Mucosa of stomach (tissue), 1 donor: ENCODE results near the gene TTLL11.

Experiments used
- H3K27me3 ChIP-seq: one replicate; pipeline ENCODE4 v1.7.0; 2013; ENCODE audit warnings: mild to moderate bottlenecking, low read length; ENCODE audit not compliant: control insufficient read depth, insufficient read depth
- H3K36me3 ChIP-seq: one replicate; pipeline ENCODE4 v1.7.0; 2013; ENCODE audit warnings: low read length; ENCODE audit not compliant: control insufficient read depth, insufficient read depth
- H3K4me1 ChIP-seq: one replicate; pipeline ENCODE4 v1.7.0; 2013; ENCODE audit warnings: mild to moderate bottlenecking, low read length; ENCODE audit not compliant: control insufficient read depth, insufficient read depth
- H3K4me3 ChIP-seq: one replicate; pipeline ENCODE4 v1.7.0; 2013; ENCODE audit warnings: low read length
- H3K9ac ChIP-seq: one replicate; pipeline ENCODE4 v1.7.0; 2013; ENCODE audit warnings: mild to moderate bottlenecking, low read length, moderate library complexity
- H3K9me3 ChIP-seq: one replicate; pipeline ENCODE4 v1.7.0; 2013; ENCODE audit warnings: mild to moderate bottlenecking, low read length, moderate library complexity; ENCODE audit not compliant: control insufficient read depth
- donor health status: Pancreatic carcinoma.

TTLL11 gene

DNA sequence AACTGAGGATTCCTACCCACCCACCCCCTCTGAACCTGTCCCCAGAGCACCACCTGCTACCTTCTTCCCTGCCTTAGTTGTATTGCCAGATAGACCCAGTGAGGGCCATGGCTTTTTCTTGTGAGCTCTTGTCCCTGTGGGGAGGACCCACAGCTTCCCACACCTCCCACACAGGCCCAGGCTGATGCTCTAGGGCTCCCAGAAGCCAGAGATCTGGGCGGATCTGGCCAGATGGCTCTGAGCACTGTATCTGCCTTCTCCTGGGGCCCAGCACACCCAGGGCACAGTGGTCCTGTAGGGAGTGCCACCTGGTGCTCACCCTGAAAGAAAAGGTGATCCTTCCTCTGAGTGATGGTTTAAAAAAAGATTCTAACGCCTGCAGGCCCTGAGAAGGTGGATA is 310.0 kb downstream of the TTLL11 start:
- H3K36me3 ChIP-seq, result peaks cover 14% of the 10 kb centered on the region
- H3K9me3 ChIP-seq, result no peaks in the 10 kb centered on the region
- no peak overlapping the region for H3K9ac ChIP-seq
- H3K4me1 ChIP-seq, result peaks cover 8% of the 10 kb centered on the region
- H3K27me3 ChIP-seq, result no peaks in the 10 kb centered on the region
- H3K4me3 ChIP-seq, result no peak overlapping the region

DNA sequence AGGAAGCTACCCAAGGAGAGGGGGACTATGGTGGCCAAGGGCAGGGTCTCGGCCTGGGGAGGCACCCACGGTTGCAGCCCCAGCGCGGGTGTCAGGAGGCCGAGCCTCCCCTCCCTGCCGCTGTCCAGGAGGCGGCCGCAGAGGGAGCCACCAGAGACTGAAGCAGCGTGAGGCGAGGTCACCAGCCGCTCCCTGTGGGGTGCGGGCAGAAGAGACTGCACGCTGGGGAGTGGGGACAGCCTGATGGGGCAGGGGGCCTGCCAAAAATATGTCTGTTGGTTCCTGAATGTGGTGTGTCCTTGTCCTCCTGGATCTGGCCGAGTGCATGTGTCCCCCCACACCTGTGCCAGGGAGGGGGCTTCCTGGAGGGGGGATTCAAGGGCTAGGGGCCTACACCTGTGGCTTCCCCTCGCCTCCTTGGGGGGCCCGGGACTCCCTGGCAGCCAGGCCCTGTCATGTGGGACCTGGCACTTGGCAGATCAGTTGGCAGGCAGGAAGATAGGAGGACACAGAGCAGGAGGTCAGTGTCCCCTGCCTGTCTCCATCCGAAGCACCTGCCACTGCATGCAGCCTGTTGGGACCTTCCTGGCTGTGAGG is 310.5 kb downstream of the TTLL11 start:
- Histone ChIP-seq H3K36me3 (peaks cover 17% of the 10 kb centered on the region), H3K4me3 (no peak overlapping the region), H3K27me3 (no peaks in the 10 kb centered on the region), H3K9ac (no peak overlapping the region), H3K4me1 (peaks cover 8% of the 10 kb centered on the region), H3K9me3 (no peaks in the 10 kb centered on the region)

DNA sequence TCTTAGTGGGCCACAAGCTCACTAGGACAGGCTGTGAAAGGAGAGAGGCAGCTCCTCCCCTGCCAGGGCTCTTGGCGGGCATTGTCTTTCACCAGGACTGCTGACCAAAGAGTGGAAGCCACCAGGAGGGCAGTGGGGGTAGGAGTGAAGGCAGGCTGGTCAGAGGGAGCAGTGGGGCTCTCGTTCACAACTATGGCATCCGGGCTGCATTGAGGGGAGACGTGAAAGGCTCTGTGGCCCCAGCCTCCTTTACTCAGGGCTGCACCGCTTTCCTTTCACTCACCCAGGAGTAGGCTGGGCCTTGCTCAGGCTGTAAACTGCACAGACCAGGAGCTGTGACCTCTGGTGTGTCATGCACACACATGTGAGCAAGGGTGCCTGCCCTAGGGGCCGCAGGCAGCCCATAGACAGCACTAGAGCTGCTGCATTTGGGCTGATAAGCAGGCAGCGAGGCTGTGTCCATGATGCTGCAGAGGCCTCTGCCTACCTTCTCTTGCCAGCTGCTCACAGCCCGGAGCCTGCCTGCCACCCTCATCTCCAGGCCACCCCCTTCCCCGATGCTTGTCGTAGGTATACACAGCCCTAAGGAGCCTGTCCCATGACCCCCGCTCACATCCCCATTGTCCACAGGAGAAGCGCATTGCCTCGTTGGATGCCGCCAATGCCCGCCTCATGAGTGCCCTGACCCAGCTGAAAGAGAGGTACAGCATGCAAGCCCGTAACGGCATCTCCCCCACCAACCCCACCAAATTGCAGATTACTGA is 311.2 kb downstream of the TTLL11 start:
- Histone ChIP-seq H3K27me3 (no peaks in the 10 kb centered on the region), H3K4me3 (no peak overlapping the region), H3K36me3 (peaks cover 20% of the 10 kb centered on the region), H3K9me3 (no peaks in the 10 kb centered on the region), H3K4me1 (peaks cover 8% of the 10 kb centered on the region), H3K9ac (no peak overlapping the region)

DNA sequence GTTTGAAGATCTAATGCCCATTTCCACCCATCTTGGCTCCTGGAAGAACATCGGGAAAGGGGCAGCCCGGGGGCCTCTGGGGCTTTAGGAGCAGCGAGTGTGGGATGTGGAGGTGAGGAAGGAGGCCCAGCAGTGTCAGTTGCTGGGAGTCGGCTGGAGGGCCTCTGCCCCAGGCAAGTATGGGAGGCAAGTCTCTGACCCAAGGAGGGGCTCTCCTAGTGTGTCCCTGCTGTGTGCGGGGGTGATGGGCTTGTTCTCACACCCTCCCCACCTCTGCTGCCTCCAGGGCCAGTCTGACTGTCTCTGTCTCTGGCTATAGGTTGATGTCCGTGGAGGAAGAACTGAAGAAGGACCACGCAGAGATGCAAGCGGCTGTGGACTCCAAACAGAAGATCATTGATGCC is 312.0 kb downstream of the TTLL11 start:
- no peak overlapping the region for H3K9ac ChIP-seq
- no peaks in the 10 kb centered on the region for H3K27me3 ChIP-seq
- no peaks in the 10 kb centered on the region for H3K9me3 ChIP-seq
- H3K36me3 ChIP-seq, result peaks cover 28% of the 10 kb centered on the region
- peaks cover 8% of the 10 kb centered on the region for H3K4me1 ChIP-seq
- H3K4me3 ChIP-seq, result no peak overlapping the region

DNA sequence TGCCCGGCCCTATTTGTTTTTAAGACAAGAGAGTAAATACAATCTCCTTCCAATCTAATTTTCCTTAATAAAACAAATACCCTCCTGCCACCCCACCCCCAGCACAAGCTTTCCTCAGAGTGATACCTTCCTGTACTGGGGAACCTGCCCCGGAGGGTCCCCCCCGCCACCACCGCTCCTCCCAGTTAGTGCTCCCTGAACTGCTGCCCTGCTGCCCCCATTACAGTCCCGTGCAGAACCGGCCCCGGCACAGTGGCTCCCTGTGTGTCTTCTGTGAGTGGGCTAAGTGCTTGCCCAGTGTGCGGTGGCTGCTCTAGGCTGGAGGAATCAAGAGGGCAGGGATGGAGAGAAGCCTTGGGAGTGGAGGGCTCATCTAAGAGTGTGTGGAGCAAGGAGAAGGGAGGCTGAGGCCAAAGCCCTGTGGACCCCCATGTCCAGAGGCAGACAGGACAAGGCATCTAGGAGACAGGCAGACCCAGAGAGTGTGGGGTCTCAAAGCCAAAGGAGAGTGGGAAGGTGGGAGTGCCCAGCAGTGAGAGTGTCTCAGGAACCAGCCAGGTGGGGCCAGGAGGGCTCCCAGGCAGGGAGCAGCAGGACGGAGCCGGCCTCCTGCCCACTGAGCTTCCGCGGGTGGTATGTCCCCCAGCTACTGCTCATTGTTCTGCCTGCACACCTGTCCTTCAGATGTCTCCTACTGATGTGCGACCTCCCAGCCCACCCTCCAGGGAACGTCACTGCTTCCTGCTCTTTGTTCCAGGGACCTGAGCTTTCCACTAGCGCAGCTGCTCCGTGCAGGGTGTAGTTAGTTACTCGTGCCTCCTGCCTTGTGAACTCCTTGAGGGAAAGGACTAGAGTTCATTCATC is 312.7 kb downstream of the TTLL11 start:
- Histone ChIP-seq H3K36me3 (peaks cover 35% of the 10 kb centered on the region), H3K9me3 (no peaks in the 10 kb centered on the region), H3K4me3 (no peak overlapping the region), H3K27me3 (no peaks in the 10 kb centered on the region), H3K4me1 (peaks cover 8% of the 10 kb centered on the region), H3K9ac (no peak overlapping the region)

DNA sequence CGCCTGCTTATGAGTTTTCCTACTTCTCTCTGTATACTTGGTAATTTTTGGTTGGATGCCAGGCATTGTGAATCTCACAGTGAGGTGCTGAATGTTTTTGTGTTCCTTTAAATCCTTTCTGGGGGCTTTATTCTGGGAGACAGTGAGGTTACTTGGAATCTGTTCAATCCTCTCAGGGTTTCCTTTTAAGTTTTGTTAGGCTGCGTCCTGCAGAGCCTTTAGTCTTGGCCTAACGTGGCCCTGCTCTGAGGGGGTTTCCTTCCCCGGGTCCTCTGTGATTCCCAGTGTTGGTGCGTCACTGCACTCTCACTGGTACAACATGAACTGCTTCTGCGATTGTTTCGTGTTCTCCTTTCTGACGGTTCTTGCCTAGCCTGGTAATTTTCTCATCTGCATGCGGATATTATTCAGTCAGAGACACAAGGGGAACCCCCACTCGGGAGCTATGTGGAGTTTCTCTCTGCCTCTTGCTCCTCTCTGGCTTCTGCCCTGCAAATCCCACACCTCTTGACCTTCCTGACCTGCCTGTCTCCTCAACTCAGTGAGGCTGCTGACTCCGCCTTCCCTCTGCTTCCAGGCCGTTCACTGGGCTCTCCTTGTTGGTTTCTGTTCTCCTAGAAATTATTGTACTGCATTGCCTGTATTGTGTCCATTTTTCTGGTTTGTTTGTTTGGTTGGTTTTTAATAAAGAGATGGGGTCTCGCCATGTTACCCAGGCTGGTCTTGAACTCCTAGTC is 313.6 kb downstream of the TTLL11 start:
- peaks cover 8% of the 10 kb centered on the region for H3K4me1 ChIP-seq
- no peaks in the 10 kb centered on the region for H3K9me3 ChIP-seq
- H3K4me3 ChIP-seq, result no peak overlapping the region
- H3K9ac ChIP-seq, result no peak overlapping the region
- peaks cover 41% of the 10 kb centered on the region for H3K36me3 ChIP-seq
- no peaks in the 10 kb centered on the region for H3K27me3 ChIP-seq

DNA sequence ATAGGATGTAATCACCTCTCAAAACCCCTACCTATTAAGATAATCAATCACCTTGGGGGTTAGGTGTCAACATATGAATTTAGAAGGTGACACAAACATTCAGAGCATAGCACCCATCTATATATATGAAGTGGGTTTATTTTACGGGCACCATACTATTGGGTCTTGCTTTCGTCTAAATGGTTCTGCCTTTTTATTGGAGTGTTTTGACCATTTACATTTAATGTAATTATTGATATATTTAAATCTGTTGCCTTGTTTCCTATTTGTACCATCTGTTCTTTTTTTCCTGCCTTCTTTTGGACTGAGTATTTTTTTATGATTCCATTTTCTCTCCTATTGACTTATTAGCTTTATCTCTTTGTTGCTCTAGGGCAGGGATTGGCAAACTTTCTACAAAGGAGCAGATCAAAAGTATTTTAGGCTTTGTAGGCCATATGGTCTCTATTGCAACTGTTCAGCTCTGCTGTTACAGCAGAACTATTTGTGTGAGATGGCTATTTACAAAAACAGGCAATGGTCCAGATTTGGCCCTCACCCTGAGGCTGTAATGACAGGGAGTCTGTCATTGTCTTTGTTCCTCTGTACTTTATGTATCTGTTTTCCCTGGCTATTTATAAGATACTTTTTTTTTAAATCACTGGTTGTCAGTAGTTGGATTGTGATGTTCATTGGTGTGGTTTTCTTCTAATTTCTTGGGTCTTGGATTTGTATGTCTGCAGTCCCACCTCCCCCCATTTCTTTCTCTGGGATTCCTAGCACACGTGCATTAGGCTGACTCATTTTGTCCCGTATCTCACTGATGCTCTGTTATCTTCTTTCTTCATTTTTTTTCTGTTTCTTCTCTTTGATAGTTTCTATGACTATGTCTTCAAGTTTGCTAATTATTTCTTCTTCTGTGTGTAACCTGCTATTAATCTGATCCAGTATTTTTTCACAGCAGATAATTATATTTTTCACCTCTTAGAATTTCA is 314.6 kb downstream of the TTLL11 start:
- Histone ChIP-seq H3K9me3 (no peaks in the 10 kb centered on the region), H3K27me3 (no peaks in the 10 kb centered on the region), H3K36me3 (peaks cover 41% of the 10 kb centered on the region), H3K4me1 (peaks cover 8% of the 10 kb centered on the region), H3K9ac (no peak overlapping the region), H3K4me3 (no peak overlapping the region)

DNA sequence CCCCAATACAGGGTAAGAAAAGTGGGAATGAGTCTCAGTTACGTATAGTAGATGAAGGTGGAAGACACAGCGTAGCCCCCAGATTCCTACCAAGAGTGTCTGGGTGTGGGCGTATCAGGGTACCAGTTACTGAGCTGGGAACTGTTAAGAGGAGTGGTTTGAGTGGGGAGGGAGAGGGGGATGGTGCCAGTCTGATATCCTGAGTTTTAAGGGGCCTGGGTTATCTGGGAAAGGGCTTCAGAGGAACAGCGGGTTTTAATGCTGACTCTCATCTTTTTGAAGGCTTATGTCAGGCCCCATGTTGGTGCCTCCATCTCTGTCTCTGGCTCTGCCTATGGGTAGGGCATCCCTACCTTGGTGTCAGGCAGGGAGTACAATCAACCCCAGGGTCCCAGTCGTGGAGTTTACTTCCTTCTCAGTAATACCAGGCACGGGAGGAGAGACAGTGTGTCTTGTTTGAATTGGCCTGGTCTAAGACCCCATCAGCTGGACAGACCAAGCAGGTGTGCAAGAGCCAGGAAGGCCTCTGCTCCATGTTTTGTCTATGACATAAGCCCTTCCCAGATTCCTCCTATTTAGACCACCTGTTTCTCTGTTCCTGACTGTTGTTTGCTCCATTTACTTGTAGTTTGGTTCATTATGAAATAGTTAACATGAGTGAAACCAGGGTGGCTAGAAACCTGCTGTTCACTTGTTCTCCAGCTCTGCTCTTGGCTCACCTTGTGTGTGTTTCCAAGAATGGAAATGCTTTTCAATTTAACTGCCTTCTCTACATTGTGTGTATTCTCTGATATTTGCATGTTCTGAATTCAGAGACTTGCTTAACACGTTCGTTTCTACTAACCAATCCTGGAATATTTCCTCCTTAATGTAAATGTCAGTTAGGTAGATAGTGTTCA is 316.1 kb downstream of the TTLL11 start:
- Histone ChIP-seq H3K4me1 (peaks cover 8% of the 10 kb centered on the region), H3K36me3 (peaks cover 35% of the 10 kb centered on the region), H3K4me3 (no peak overlapping the region), H3K27me3 (no peaks in the 10 kb centered on the region), H3K9ac (no peak overlapping the region), H3K9me3 (no peaks in the 10 kb centered on the region)

DNA sequence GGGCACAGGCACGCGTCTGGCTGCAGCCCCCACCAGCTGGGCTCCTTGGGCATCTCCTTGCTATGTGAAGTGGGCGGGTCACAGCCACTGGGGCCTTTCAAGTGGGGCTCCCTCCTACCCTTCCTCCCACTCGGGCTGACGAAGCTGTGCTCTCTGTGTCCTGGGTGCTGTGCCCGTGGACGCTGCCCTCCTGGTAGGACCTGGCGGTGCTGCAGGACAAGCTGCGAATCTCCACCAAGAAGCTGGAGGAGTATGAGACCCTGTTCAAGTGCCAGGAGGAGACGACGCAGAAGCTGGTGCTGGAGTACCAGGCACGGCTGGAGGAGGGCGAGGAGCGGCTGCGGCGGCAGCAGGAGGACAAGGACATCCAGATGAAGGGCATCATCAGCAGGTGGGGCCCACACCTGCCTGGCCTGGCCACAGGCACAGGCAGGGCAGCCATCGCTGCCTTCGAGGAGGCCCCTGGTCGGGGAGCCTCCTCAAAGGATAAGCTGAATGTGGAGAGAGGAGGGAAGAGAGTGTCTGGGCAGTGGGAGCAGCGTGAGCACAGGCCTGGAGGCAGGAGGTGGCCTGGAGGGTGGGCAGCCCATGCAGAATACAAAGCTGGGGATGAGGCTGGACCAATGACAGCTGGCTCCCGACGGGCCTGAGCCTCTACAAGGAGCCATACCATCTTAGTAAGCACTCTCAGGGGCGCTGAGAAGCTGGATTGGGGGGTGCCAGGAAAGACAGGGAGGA is 316.9 kb downstream of the TTLL11 start:
- Histone ChIP-seq H3K9me3 (no peaks in the 10 kb centered on the region), H3K36me3 (peaks cover 30% of the 10 kb centered on the region), H3K9ac (no peak overlapping the region), H3K27me3 (no peaks in the 10 kb centered on the region), H3K4me1 (peaks cover 8% of the 10 kb centered on the region), H3K4me3 (no peak overlapping the region)
